Endometrium (tissue), 2 donors: ENCODE results near the gene ZCCHC3.

Source experiments
- FAIRE-seq: peaks from 2 replicates; lab custom pipeline; 2012; peaks lifted over from hg19 to GRCh38; lab: Jason Lieb, UNC
- donor health status: control.
- donor health status: control.

ZCCHC3 gene

DNA sequence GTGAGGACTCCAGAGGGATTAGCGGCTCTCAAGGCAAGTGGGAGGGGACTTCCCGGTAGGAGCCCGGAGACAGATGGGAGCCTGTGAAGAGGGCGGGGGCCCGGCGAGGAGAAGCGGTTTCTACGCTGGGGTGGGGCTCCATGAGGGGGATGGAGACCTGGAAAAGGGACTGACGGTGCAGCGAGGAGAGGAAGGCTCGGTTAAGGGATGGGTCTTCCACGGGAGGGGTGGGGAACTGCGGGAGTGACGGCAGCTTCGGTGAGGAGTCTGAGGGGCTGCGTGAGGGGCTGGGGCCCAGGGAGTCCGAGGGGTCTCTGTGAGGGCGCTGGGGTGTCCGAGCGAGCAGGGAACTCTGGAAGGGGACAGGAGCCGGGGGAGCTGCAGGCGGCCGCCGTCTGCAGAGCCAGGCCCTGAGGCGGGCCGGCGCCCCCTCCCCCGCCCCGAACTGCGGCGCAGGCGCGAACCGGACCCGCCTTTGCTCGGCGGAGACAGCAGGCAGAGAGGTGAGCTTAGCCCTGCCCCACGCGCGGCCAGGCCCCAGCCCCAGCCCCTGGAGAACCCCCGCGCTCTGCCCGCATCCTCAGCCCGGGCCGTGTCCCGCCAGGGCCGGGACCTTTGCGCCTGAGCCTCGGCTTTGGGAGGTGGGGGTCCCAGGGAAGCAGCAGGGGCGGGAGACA, 49.4 kb downstream of the ZCCHC3 start, which contains the start of gene NRSN2:
Gene NRSN2, plus strand, starts transcription at position 472 of the 677 bp plus-strand sequence. CDS start 2,533 bp downstream, outside the sequence.
- no peak for FAIRE-seq

DNA sequence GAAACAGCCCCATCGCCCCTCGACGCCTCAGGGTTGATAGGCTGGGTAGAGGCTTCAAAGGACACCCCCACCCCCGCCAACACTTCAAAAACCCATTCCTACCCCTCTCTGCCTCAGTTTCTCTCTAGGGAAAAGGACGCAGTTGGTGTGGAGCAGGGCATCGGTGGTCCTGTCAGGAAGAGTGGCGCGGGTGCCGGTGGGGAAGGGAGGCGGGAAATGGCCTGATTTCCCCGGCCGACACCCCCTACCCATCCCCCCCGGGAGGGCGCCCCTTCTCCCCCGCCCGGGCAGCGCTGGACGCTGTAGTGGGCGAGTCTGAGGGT, 49.9 kb downstream of the ZCCHC3 start:
- no peak for FAIRE-seq

DNA sequence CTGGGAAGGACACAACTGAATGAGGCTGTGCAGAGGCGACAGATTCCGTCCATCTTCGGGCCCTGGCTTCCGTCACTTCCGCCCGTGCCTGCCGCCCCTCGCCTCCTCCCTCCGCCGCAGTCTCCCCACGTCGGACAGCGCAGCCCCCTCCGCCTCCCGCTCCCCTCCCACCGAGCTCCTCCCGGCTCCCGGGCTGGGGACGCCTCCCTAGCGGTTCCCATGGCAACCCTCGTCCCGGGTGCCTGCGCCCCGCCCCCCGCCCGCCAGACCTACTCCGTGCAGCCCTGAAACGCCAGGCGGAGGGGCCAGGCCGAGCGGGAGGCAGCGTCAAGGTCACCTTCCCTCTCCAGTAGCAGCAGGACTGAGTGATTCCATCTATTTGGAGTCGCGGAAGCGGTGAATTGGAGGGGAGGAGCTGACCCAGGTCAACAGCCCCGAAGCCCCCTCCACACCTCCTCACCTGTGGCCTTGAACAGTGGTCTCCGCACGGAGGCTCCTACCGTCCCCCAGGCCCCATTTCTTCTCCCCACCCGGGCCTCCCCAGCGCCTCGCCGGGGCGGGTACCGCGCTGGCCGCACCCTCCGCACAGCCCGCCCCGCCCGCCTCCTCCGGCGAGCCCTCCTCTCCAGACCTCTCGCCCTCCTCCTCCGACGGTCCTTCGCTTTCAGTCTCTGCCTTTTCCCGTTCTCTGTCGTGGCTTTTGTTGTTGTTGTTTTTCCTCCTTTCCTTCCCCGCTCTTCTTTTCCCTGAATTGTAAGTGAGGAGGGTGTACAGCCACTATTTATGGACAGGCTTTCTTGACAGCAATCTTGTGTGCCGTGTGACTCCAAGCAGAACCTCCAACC, 50.5 kb downstream of the ZCCHC3 start:
- no peak for FAIRE-seq

DNA sequence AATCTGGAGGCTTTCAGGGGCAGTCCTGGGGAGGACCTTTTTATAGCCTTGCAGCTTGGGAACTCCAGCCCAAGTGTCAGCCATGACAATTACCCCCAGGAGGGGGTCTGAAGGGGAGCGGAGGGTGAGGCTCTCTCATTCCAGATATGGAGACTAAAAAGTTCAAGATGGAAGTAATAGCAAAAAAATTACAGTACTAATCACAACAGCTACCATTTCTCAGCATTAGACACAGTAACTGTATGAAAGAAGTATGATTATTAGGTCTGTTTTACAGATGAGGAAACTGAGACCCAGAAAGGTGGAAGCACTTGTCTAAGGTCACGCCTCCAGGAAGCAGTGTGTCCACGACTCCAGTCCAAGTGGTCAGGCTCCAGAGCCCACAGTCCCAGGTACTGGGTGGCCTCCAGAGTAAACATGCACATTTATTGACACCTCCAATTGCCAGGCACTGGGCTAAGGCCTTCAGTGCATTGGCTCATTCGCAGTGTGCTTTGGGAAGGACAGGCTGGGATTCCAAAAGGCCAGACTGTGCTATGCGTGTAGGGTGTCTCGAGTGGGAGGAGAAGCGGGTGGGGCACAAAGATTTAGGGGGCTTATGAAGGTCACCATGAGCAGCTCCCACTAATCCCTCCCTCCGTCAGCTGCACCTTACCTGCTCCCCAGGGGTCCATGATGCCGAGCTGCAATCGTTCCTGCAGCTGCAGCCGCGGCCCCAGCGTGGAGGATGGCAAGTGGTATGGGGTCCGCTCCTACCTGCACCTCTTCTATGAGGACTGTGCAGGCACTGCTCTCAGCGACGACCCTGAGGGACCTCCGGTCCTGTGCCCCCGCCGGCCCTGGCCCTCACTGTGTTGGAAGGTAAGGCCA, 51.8 kb downstream of the ZCCHC3 start:
- no peak for FAIRE-seq
